ENCODE data around the gene HOXA9. TPM values are rescaled to one million over a fixed set of nuclear protein-coding genes. Genes with fewer than 3 reads are reported as not detected.

The HOXA9 gene
- polyA plus RNA-seq, 1 of the 3 experiments (the other 2 are of a cell fraction), result not detected

GRCh38 chr7:27168265-27168947, 3.1 kb upstream of the HOXA9 start:
- DNase-seq, result peak; percentile 55

More at GRCh38 chr7:27168265-27168947, 3.1 kb upstream of the HOXA9 start:
- H3K27me3 ChIP-seq (ENCODE audit: insufficient read depth), result peaks cover 100% of the 10 kb centered on the region
- H3K9ac ChIP-seq, result no peak overlapping the region
- H3K27ac ChIP-seq (ENCODE audit: low read depth in 2 of 2, low read length in 1 of 2), result no peak overlapping the region
- 33% methylated on average over 24 of the region's 25 CpGs for WGBS (ENCODE audit: low lambda C conversion rate)
- no peaks in the 10 kb centered on the region for H3K9me2 ChIP-seq
- H3K4me2 ChIP-seq, result no peak overlapping the region
- TF ChIP-seq RAD21 (IDR thresholded peaks at IDR 0.05; ENCODE audit: low read length), result no peak
- TF ChIP-seq EP300 (IDR thresholded peaks at IDR 0.05; ENCODE audit: borderline replicate concordance in 1 of 2, low read depth in 1 of 2, low read length in 1 of 2), result no peak
- TF ChIP-seq RCOR1 (IDR thresholded peaks at IDR 0.05; ENCODE audit: low read length), result no peak
- TF ChIP-seq NFIC (IDR thresholded peaks at IDR 0.05; ENCODE audit: borderline replicate concordance), result no peak
- TF ChIP-seq POLR2AphosphoS5 (IDR thresholded peaks at IDR 0.05; ENCODE audit: low read depth, low read length), result no peak
- TF ChIP-seq FOXJ3 (CRISPR knock-in tag; IDR thresholded peaks at IDR 0.05), result no peak
- TF ChIP-seq REST (IDR thresholded peaks at IDR 0.05; ENCODE audit: low read depth, low read length), result no peak
- no peak for TF ChIP-seq GATA2 (CRISPR knock-in tag; IDR thresholded peaks at IDR 0.05)
- no peak for TF ChIP-seq TAF1 (IDR thresholded peaks at IDR 0.05; ENCODE audit: borderline replicate concordance, low read depth, low read length)
- no peak for TF ChIP-seq RFX5 (IDR thresholded peaks at IDR 0.05; ENCODE audit: low read length)
- no peak for TF ChIP-seq ZBTB33 (IDR thresholded peaks at IDR 0.05; ENCODE audit: borderline replicate concordance, low read depth)
- TF ChIP-seq, protein P1, sequence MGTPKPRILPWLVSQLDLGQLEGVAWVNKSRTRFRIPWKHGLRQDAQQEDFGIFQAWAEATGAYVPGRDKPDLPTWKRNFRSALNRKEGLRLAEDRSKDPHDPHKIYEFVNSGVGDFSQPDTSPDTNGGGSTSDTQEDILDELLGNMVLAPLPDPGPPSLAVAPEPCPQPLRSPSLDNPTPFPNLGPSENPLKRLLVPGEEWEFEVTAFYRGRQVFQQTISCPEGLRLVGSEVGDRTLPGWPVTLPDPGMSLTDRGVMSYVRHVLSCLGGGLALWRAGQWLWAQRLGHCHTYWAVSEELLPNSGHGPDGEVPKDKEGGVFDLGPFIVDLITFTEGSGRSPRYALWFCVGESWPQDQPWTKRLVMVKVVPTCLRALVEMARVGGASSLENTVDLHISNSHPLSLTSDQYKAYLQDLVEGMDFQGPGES (IDR thresholded peaks at IDR 0.05; ENCODE audit: low read depth, low read length), result no peak
- TF ChIP-seq MEF2A (IDR thresholded peaks at IDR 0.05; ENCODE audit: borderline replicate concordance, low read depth), result no peak
- no peak for TF ChIP-seq RXRA (IDR thresholded peaks at IDR 0.05; ENCODE audit: borderline replicate concordance, low read depth)
- no peaks in the 10 kb centered on the region for H3K79me2 ChIP-seq (ENCODE audit: insufficient read depth)
- peaks cover 0 to 2% of the 10 kb centered on the region in 2 experiments; a peak in 1 of 4 replicates for H3K4me1 ChIP-seq (ENCODE audit: control insufficient read depth in 1 of 2, insufficient read depth in 2 of 2, low read depth in 1 of 2, low read length in 1 of 2)
- no peak overlapping the region for H3K4me3 ChIP-seq (ENCODE audit: low read depth in 2 of 2, low read length in 1 of 2)
- H4K20me1 ChIP-seq (ENCODE audit: insufficient read depth), result peaks cover 13% of the 10 kb centered on the region
- CTCF ChIA-PET, result interaction anchor here (0.8 to 12.3 kb wide), 13 partner anchors 2 to 803 kb away, joined by 3 to 205 read pairs (median 4); partner anchors contain the start of genes HOXA10, HOXA3, HOXA7 and HOXA9
- H3K36me3 ChIP-seq (replicated peaks in 1 of 2; ENCODE audit: control insufficient read depth in 1 of 2, insufficient read depth in 2 of 2, low read length in 1 of 2), result no peaks in the 10 kb centered on the region
- H3F3A ChIP-seq (replicated peaks; ENCODE audit: insufficient read depth), result peaks cover 10% of the 10 kb centered on the region
- POLR2A ChIA-PET, result no interaction called here
- H3K9me3 ChIP-seq, result no peaks in the 10 kb centered on the region
- no peak overlapping the region for H2AFZ ChIP-seq (ENCODE audit: low read depth)
